Measurements from ENCODE around the gene IFNAR1. TPM values are rescaled to one million over a fixed set of nuclear protein-coding genes. Genes with fewer than 3 reads are reported as not detected.
A peak's percentile ranks its signal among the peaks of the same experiment; 100 is the strongest.

IFNAR1 gene
- total and polyA plus RNA-seq, 9 of the 15 experiments (the other 6 are each of a cell fraction or from before 2014, with no cell fraction given), result 8.6 to 31.8 (median 14.8) TPM

DNA sequence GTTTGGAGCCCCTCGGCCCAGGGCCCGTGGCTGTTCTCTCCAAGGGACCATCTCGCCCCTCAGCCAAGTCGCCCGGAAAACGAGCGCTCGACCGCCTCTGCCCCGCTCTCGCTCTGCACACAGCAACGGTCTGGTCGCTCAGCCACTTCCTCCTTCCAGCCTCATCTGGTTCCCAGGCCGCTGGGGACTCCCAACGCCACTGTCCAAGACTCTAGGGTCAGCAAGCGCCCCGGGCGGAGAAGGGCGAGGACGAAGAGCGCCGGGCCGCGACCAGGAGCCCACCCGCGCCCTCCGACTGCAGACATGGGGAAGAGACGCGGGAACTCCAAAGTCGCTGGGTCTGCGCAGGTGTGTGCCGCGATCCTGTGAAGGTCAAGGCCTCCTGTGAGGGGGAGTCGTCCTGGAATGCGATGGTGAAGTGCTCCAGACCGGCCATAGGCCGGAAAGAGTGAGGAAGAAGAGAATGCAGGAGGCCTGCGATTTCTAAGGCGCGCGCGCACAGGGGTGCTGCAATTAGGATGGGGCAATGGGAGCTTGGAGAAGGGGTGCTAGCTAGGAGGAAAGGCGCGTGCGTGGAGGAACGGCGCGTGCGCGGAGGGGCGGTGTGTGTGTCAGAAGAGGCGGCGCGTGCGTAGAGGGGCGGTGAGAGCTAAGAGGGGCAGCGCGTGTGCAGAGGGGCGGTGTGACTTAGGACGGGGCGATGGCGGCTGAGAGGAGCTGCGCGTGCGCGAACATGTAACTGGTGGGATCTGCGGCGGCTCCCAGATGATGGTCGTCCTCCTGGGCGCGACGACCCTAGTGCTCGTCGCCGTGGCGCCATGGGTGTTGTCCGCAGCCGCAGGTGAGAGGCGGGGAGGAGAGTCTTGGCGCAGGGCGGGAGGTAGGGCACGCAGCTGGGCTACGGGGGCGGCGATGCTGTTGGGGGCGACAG is at the start of gene IFNAR1 (continued):
- TF ChIP-seq ZNF586 (CRISPR knock-in tag; conservative IDR thresholded peaks at IDR 0.05) (no peak), GTF2A2 (tag; IDR thresholded peaks at IDR 0.05) (no peak), SMARCB1 (IDR thresholded peaks at IDR 0.05; ENCODE audit: insufficient read length, low read depth) (no peak), GTF2F1 (IDR thresholded peaks at IDR 0.05; ENCODE audit: low read depth, low read length) (no peak), THRA (IDR thresholded peaks at IDR 0.05) (no peak), RBM14 (IDR thresholded peaks at IDR 0.05; ENCODE audit: borderline replicate concordance, insufficient read depth, low read depth, low read length) (0 out of 2 replicates have a peak, but pooled peaks have one; percentile 23), ARID3A (IDR thresholded peaks at IDR 0.05; ENCODE audit: borderline replicate concordance, low read depth, low read length) (no peak), TEAD2 (tag; IDR thresholded peaks at IDR 0.05) (0 out of 2 replicates have a peak, but pooled peaks have one; percentile 51), HMBOX1 (IDR thresholded peaks at IDR 0.05) (no peak)
- TF ChIP-seq, protein P1, sequence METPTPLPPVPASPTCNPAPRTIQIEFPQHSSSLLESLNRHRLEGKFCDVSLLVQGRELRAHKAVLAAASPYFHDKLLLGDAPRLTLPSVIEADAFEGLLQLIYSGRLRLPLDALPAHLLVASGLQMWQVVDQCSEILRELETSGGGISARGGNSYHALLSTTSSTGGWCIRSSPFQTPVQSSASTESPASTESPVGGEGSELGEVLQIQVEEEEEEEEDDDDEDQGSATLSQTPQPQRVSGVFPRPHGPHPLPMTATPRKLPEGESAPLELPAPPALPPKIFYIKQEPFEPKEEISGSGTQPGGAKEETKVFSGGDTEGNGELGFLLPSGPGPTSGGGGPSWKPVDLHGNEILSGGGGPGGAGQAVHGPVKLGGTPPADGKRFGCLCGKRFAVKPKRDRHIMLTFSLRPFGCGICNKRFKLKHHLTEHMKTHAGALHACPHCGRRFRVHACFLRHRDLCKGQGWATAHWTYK (CRISPR knock-in tag; IDR thresholded peaks at IDR 0.05), result peak; percentile 21; the same call in 1 of the 2 replicates
- TF ChIP-seq, protein P2, sequence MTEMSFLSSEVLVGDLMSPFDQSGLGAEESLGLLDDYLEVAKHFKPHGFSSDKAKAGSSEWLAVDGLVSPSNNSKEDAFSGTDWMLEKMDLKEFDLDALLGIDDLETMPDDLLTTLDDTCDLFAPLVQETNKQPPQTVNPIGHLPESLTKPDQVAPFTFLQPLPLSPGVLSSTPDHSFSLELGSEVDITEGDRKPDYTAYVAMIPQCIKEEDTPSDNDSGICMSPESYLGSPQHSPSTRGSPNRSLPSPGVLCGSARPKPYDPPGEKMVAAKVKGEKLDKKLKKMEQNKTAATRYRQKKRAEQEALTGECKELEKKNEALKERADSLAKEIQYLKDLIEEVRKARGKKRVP (CRISPR knock-in tag; IDR thresholded peaks at IDR 0.05), result no peak
- TF ChIP-seq, protein P3, sequence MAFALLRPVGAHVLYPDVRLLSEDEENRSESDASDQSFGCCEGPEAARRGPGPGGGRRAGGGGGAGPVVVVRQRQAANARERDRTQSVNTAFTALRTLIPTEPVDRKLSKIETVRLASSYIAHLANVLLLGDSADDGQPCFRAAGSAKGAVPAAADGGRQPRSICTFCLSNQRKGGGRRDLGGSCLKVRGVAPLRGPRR (CRISPR knock-in tag; IDR thresholded peaks at IDR 0.05), result no peak
